Epithelial cell of proximal tubule (primary cell): Measurements from ENCODE around the gene SLC25A22. TPM values are rescaled to one million over a fixed set of nuclear protein-coding genes. Genes with fewer than 3 reads are reported as not detected.

ENCODE experiments used
- DNase-seq: peaks from one replicate; pipeline ENCODE4 v3.0.0-alpha.2; 2011; ENCODE audit warnings: low read depth
- H3K4me3 ChIP-seq: 2 replicates; pipeline ENCODE4 v1.5.1; 2011; ENCODE audit warnings: low read depth, mild to moderate bottlenecking, low read length
- CTCF ChIP-seq: conservative IDR thresholded peaks from 2 replicates; pipeline ENCODE4 v1.5.1; 2012; ENCODE audit warnings: low read depth, mild to moderate bottlenecking, low read length
- total RNA-seq: library from RNA; depleted of rRNA; stranded (reverse); fragments of >200 nt; gene quantifications from 2 replicates; pipeline ENCODE4 v1.2.3, GENCODE V29; 2015

The SLC25A22 gene
- total RNA-seq, 1 donor from 2014 or later, result 20.1 TPM

- H3K4me3 ChIP-seq, result peak within 1 kb of the TSS; percentile 96
- DNase-seq, result peak; percentile 57
- no peak for TF ChIP-seq CTCF
Observed at GRCh38 chr11:809287-810039, 11.4 kb upstream of the SLC25A22 start, which contains the start of gene RPLP2. Gene RPLP2 (plus strand): TSS chr11:809967. CDS start chr11:810235, 268 bp downstream.

GRCh38 chr11:808427-809286 lies 10.6 kb upstream of the SLC25A22 start:
- peak overlapping the region; percentile 96 for H3K4me3 ChIP-seq
- no peak for TF ChIP-seq CTCF
- DNase-seq, result no peak

GRCh38 chr11:804599-804964 lies 6.5 kb upstream of the SLC25A22 start:
- peak overlapping the region; percentile 70 for H3K4me3 ChIP-seq
- no peak for TF ChIP-seq CTCF

GRCh38 chr11:803770-804598 lies 5.9 kb upstream of the SLC25A22 start:
- TF ChIP-seq CTCF, result no peak
- no peak for DNase-seq
- H3K4me3 ChIP-seq, result peak overlapping the region; percentile 70

More at GRCh38 chr11:804599-804964, 6.5 kb upstream of the SLC25A22 start:
- DNase-seq, result no peak

GRCh38 chr11:803467-803742 lies 5.3 kb upstream of the SLC25A22 start:
- no peak overlapping the region for H3K4me3 ChIP-seq
- TF ChIP-seq CTCF, result no peak
- no peak for DNase-seq

- no peak overlapping the region for H3K4me3 ChIP-seq
- no peak for DNase-seq
- TF ChIP-seq CTCF, result no peak
Observed at GRCh38 chr11:802693-803466, 4.8 kb upstream of the SLC25A22 start.
